Neuron (in vitro differentiated cells): ENCODE data around the gene SHISA9.

ENCODE experiments used
- H2AFZ ChIP-seq: one replicate; pipeline ENCODE4 v1.6.1; 2013; ENCODE audit warnings: low read depth, mild to moderate bottlenecking, inconsistent platforms, low read length, moderate library complexity
- H3K27me3 ChIP-seq: one replicate; pipeline ENCODE4 v1.6.1; 2013; ENCODE audit warnings: low read length; ENCODE audit not compliant: insufficient read depth
- H3K36me3 ChIP-seq: one replicate; pipeline ENCODE4 v1.6.1; 2013; ENCODE audit warnings: low read length; ENCODE audit not compliant: insufficient read depth
- H3K4me1 ChIP-seq: one replicate; pipeline ENCODE4 v1.6.1; 2013; ENCODE audit warnings: low read length; ENCODE audit not compliant: insufficient read depth
- H3K4me3 ChIP-seq: 2 replicates; pipeline ENCODE4 v1.5.1; 2013; ENCODE audit warnings: mild to moderate bottlenecking, low read length, moderate library complexity
- H3K9me3 ChIP-seq: one replicate; pipeline ENCODE4 v1.6.1; 2013; ENCODE audit warnings: low read length

Gene SHISA9

DNA sequence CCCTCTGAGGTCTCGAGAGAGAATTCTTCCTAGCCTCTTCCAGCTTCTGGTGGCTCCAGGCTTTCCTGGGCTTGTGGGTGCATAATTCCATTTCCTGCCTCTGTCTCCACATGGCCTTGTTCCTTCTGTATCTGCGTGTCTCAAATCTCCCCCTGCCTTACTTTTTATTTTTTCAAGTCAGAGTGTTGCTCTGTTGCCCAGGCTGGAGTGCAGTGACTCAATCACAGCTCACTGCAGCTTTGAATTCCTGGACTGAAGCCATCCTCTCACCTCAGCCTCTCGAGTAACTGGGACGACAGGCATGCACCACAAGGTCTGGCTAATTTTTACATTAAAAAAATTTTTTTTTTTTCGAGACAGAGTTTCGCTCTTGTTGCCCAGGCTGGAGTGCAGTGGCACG lies 120.6 kb downstream of the SHISA9 start:
- no peaks in the 10 kb centered on the region for H3K4me1 ChIP-seq

DNA sequence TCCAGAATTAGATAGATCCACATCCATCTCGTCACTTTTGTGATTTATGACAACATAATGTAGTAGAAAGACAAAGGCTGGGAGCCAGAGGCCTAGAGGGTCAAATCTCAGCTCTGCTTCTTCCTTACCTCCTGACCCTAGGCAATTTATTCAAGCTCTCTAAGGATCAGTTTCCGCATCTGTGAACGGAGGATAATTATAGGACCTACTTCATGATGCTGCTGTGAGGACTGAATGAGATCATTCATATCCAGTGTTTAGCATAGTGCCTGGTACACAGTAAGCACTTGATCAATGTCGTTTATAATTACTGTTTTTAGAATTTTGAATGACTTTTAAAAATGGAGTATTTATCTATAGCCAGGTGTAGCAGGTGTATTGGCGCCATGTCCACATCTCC lies 128.4 kb downstream of the SHISA9 start:
- no peak overlapping the region for H3K4me3 ChIP-seq
- H3K4me1 ChIP-seq, result no peaks in the 10 kb centered on the region
- H3K27me3 ChIP-seq, result no peaks in the 10 kb centered on the region
- H3K36me3 ChIP-seq, result no peaks in the 10 kb centered on the region
- H3K9me3 ChIP-seq, result no peaks in the 10 kb centered on the region
- no peak overlapping the region for H2AFZ ChIP-seq

More for the DNA sequence above, 120.6 kb downstream of the SHISA9 start:
- H3K4me3 ChIP-seq, result no peak overlapping the region
- H2AFZ ChIP-seq, result no peak overlapping the region
- H3K36me3 ChIP-seq, result no peaks in the 10 kb centered on the region
- H3K9me3 ChIP-seq, result no peaks in the 10 kb centered on the region
- H3K27me3 ChIP-seq, result no peaks in the 10 kb centered on the region

- Histone ChIP-seq H3K36me3 (no peaks in the 10 kb centered on the region), H2AFZ (no peak overlapping the region), H3K4me3 (no peak overlapping the region), H3K4me1 (no peaks in the 10 kb centered on the region), H3K9me3 (no peaks in the 10 kb centered on the region), H3K27me3 (no peaks in the 10 kb centered on the region)
Measured at GRCh38 chr16:13030769-13031168, 129.4 kb downstream of the SHISA9 start.

DNA sequence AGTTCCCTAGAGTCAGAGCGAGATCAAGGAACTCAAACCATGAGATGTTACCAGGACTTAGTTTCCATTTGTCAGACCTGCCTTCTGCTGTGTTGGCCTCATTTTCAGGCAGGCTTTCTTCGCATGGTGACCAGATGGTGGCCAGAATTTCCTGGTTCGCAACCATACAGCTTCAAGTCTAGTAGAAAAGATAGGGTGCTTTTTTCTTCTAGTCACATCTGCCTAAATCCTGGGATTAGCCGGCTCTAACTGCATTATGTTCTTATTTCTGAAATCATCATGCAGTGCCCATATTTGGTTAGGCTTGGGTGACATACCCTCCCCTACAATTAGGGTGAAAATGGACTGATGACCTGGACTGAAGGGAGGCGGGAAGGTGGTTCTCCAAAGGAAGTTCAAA lies 131.5 kb downstream of the SHISA9 start:
- Histone ChIP-seq H3K4me1 (no peaks in the 10 kb centered on the region), H3K36me3 (no peaks in the 10 kb centered on the region), H3K9me3 (no peaks in the 10 kb centered on the region), H3K27me3 (no peaks in the 10 kb centered on the region), H3K4me3 (no peak overlapping the region), H2AFZ (no peak overlapping the region)

DNA sequence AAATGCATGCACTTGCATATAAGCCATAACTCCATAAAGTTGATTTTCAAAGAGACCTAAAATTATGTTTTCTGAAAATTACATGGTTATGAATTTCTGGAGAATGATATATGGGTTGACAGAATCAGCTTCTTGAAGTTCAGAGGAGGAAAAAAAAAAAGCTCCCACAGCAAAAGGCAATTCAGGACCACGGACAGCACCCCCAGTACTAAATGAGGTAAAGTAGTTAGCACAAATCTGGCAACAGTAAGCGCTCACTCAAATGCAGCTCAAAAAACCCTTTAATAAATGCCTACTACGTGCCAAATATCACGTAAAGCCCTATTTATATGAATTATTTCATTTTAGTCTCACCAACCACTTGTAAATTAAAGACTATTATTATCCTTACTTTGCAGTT lies 135.2 kb downstream of the SHISA9 start:
- Histone ChIP-seq H2AFZ (no peak overlapping the region), H3K4me1 (no peaks in the 10 kb centered on the region), H3K4me3 (no peak overlapping the region), H3K36me3 (no peaks in the 10 kb centered on the region), H3K9me3 (no peaks in the 10 kb centered on the region), H3K27me3 (no peaks in the 10 kb centered on the region)

DNA sequence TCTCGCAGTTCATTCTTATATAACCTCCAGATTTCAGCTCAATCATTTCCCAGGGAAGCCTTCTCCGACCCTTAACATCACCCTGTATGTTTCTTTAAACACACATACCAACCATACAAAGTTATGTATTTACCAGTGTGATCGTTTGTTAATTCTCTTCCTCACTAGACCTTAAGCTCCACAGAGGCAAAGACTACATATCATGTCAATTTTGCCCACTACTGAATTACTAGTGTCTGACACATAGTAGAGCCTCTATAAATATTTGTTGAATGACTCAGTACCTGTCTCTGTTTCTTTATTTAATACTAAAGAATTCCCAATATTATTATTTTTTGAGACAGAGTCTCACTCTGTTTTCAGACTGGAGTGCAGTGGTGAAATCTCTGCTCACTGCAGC lies 137.2 kb downstream of the SHISA9 start:
- Histone ChIP-seq H2AFZ (no peak overlapping the region), H3K9me3 (no peaks in the 10 kb centered on the region), H3K36me3 (no peaks in the 10 kb centered on the region), H3K4me1 (no peaks in the 10 kb centered on the region), H3K4me3 (no peak overlapping the region), H3K27me3 (no peaks in the 10 kb centered on the region)

DNA sequence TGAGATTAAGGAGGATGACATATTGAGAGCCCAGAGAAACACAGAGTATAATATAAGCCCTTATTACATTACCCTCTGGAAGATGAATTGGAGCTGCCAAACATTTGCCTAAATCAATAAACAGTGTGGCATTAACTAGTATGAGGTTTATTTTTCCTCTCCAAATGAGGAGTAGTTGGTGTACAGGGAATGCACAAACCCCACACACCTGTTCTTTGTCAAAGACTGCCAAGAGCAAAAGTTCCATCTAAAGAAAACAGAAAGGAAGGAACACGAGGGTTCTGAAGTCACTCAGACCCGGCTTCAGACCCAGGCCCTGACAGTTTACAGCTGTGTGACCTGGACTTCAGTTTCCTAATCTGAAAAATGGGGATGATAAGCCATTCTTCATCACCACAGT lies 138.1 kb downstream of the SHISA9 start:
- no peaks in the 10 kb centered on the region for H3K36me3 ChIP-seq
- no peak overlapping the region for H2AFZ ChIP-seq
- H3K4me1 ChIP-seq, result no peaks in the 10 kb centered on the region
- no peaks in the 10 kb centered on the region for H3K27me3 ChIP-seq
- no peaks in the 10 kb centered on the region for H3K9me3 ChIP-seq
- H3K4me3 ChIP-seq, result no peak overlapping the region

DNA sequence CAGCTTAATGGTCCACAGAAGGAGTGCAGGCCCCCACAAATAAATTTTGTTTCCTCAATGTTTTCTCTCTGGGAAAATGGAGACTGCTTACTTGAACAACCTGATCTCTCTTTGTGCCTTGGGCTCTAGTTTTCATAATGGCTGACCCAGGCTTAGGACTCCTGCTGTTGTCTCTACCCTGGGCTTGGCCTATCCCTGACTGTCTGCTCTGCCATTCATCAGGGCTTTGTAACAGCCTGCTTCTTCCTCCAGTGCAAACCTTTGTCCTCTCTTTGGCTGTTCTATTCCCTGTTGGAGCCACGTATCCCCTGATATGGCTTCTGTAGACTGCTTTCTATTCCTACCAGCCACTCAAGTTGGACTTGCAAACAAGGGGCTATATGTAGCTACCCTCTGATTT lies 139.8 kb downstream of the SHISA9 start:
- no peaks in the 10 kb centered on the region for H3K4me1 ChIP-seq
- no peak overlapping the region for H3K4me3 ChIP-seq
- H3K36me3 ChIP-seq, result no peaks in the 10 kb centered on the region
- H3K27me3 ChIP-seq, result no peaks in the 10 kb centered on the region
- no peaks in the 10 kb centered on the region for H3K9me3 ChIP-seq
- H2AFZ ChIP-seq, result no peak overlapping the region

DNA sequence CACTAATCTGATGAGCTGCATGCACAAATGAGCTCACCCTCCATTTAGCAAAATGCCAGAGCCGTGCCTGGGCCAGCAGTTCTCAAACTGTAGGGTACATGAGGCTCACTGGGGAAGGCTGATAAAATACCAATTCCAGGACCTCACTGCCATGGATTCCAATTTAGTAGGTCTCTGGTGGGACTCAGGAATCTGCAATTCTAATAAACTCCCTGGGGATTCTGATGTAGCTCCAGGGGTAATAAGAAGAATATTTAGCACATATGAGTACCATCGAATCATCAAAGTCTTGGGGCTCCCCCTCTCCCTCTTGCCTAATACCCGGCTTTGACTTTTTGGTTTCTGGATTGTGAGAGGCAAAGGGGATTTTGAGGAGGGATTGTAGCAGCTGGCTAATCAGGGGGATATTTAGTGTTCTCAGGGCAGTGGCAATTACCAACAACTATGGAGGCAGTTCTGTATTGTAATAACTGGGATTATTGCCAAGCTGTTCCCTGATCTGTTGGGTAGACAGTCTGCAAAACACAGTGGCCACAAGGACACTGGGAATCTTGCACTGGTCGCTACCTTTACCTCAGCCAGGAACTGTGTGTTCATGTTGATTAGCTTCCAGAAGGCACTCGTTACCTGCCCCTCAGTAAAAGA lies 140.4 kb downstream of the SHISA9 start:
- no peaks in the 10 kb centered on the region for H3K4me1 ChIP-seq
- H3K36me3 ChIP-seq, result no peaks in the 10 kb centered on the region
- H2AFZ ChIP-seq, result no peak overlapping the region
- no peaks in the 10 kb centered on the region for H3K27me3 ChIP-seq
- no peak overlapping the region for H3K4me3 ChIP-seq
- H3K9me3 ChIP-seq, result no peaks in the 10 kb centered on the region

DNA sequence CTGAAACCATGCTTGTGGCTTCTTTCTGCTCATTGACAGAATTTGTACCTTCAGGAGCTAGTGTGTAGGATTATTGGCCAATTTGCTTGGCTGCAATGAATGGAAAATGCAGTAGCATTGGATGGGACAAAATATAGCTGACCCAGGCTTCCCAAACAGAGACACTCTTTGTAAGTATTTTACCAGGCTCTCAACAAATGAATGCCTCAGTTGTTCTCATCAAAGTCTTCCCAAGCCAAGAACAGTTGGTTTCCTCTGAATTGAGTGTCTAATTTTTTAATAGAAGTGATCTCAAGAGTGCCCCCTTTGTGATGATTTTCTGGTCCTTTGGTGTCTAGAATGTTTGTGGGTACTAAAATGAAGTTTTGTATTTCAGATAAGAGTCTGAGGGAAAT lies 140.9 kb downstream of the SHISA9 start:
- Histone ChIP-seq H3K27me3 (no peaks in the 10 kb centered on the region), H3K36me3 (no peaks in the 10 kb centered on the region), H3K4me1 (no peaks in the 10 kb centered on the region), H3K9me3 (no peaks in the 10 kb centered on the region), H2AFZ (no peak overlapping the region), H3K4me3 (no peak overlapping the region)

DNA sequence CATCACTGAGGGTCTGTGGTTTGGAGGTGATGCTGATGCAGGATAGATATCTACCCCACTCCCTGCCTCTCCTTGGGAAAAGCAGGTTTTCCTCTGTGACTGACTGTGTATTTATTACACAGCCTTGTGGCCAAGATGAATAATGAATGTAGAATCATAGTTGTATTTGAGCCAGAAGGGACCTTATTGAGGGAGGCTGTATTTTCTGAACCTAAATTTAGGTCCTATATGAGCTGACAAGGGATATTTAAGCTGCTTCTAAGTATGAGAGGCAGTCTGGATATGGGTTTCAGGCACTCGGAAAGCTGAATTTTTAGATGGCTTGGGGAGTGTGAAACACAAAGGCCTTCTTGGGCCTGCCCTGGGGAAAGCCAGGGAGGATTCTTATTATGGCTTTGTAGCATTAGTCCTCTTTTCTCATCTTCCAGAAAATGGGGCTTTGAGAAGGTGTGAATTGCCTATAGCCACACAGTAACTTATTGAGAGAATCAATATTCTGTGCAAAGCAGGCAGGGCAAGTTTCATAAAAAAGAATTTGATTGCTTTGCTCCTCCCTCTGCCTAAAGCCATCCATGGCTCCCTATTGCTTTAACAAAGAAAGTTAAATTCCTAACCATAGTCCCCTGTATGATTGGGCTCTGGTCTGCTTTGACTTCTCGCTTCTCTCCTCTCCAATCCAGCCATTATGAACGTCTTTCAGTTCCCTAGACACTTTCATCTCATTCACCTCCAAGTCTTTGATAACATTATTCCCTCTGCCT lies 144.8 kb downstream of the SHISA9 start:
- Histone ChIP-seq H3K4me1 (no peaks in the 10 kb centered on the region), H3K4me3 (no peak overlapping the region), H3K9me3 (no peaks in the 10 kb centered on the region), H3K36me3 (no peaks in the 10 kb centered on the region), H2AFZ (no peak overlapping the region), H3K27me3 (no peaks in the 10 kb centered on the region)

- Histone ChIP-seq H3K9me3 (no peaks in the 10 kb centered on the region), H3K4me3 (no peak overlapping the region), H3K36me3 (no peaks in the 10 kb centered on the region), H2AFZ (no peak overlapping the region), H3K4me1 (no peaks in the 10 kb centered on the region), H3K27me3 (no peaks in the 10 kb centered on the region)
Measured at GRCh38 chr16:13047276-13047675, 145.9 kb downstream of the SHISA9 start.

GRCh38 chr16:13049688-13050087 lies 148.3 kb downstream of the SHISA9 start:
- no peaks in the 10 kb centered on the region for H3K4me1 ChIP-seq
- H3K9me3 ChIP-seq, result no peaks in the 10 kb centered on the region
- H3K4me3 ChIP-seq, result no peak overlapping the region
- H3K27me3 ChIP-seq, result no peaks in the 10 kb centered on the region
- no peaks in the 10 kb centered on the region for H3K36me3 ChIP-seq
- H2AFZ ChIP-seq, result no peak overlapping the region

- Histone ChIP-seq H3K4me1 (no peaks in the 10 kb centered on the region), H3K4me3 (no peak overlapping the region), H3K36me3 (no peaks in the 10 kb centered on the region), H3K9me3 (no peaks in the 10 kb centered on the region), H2AFZ (no peak overlapping the region), H3K27me3 (no peaks in the 10 kb centered on the region)
Measured at GRCh38 chr16:13052431-13052830, 151.0 kb downstream of the SHISA9 start.
